H54 (cell line): ENCODE results near the gene IL12RB2.
A peak's percentile ranks its signal among the peaks of the same experiment; 100 is the strongest.
"Not testable (repeated sequence)": the region's sequence is repeated elsewhere in the genome, so short reads cannot be mapped to it uniquely, and the experiment has no call there.

ENCODE experiments used
- DNase-seq: peaks from one replicate; pipeline ENCODE4 v3.0.0; 2011; ENCODE audit warnings: low spot score, mixed read lengths; ENCODE audit not compliant: insufficient read length
- FAIRE-seq: peaks from 3 replicates; lab custom pipeline; 2011; peaks lifted over from hg19 to GRCh38; lab: Jason Lieb, UNC
- POLR2A ChIP-seq: IDR thresholded peaks from 2 replicates; pipeline ENCODE4 v1.6.1; 2011; ENCODE audit warnings: low read depth, mild to moderate bottlenecking, low read length

Gene IL12RB2

GRCh38 chr1:67430358-67431155 lies 122.9 kb downstream of the IL12RB2 start, which contains the start of gene SERBP1:
SERBP1 (minus strand) TSS chr1:67430402; CDS start chr1:67430300, 102 bp downstream.
- FAIRE-seq = peak; percentile 95
- no peak; the same call in none of the 2 replicates for TF ChIP-seq POLR2A
- DNase-seq = peak; percentile 74

GRCh38 chr1:67431156-67431765 lies 123.6 kb downstream of the IL12RB2 start:
- no peak for FAIRE-seq
- no peak for TF ChIP-seq POLR2A
- no peak for DNase-seq

- DNase-seq (no peak), FAIRE-seq (no peak)
- no peak for TF ChIP-seq POLR2A
Measured at GRCh38 chr1:67431869-67432578, 124.4 kb downstream of the IL12RB2 start.

GRCh38 chr1:67432745-67433144 lies 125.1 kb downstream of the IL12RB2 start:
- DNase-seq (no peak), FAIRE-seq (no peak)
- TF ChIP-seq POLR2A = no peak

- no peak for TF ChIP-seq POLR2A
- FAIRE-seq = no peak
- no peak for DNase-seq
Measured at GRCh38 chr1:67433837-67434236, 126.2 kb downstream of the IL12RB2 start.

GRCh38 chr1:67434491-67434890 lies 126.8 kb downstream of the IL12RB2 start:
- no peak for FAIRE-seq

GRCh38 chr1:67436511-67437055 lies 128.9 kb downstream of the IL12RB2 start:
- no peak for TF ChIP-seq POLR2A
- no peak for DNase-seq
- no peak for FAIRE-seq

More at GRCh38 chr1:67434491-67434890, 126.8 kb downstream of the IL12RB2 start:
- no peak for DNase-seq
- no peak for TF ChIP-seq POLR2A

- FAIRE-seq (no peak), DNase-seq (no peak)
- no peak for TF ChIP-seq POLR2A
Measured at GRCh38 chr1:67437961-67438360, 130.3 kb downstream of the IL12RB2 start.

GRCh38 chr1:67439277-67440029 lies 131.8 kb downstream of the IL12RB2 start:
- TF ChIP-seq POLR2A = no peak
- DNase-seq (no peak), FAIRE-seq (no peak)

- FAIRE-seq (no peak), DNase-seq (no peak)
- TF ChIP-seq POLR2A = no peak
Measured at GRCh38 chr1:67440339-67440738, 132.7 kb downstream of the IL12RB2 start.

GRCh38 chr1:67441183-67441582 lies 133.5 kb downstream of the IL12RB2 start:
- DNase-seq = no peak

GRCh38 chr1:67441739-67442281 lies 134.1 kb downstream of the IL12RB2 start:
- no peak for TF ChIP-seq POLR2A
- no peak for DNase-seq

More at GRCh38 chr1:67441183-67441582, 133.5 kb downstream of the IL12RB2 start:
- FAIRE-seq = no peak
- no peak for TF ChIP-seq POLR2A

GRCh38 chr1:67446014-67446413 lies 138.3 kb downstream of the IL12RB2 start:
- not testable (repeated sequence) for FAIRE-seq, DNase-seq

More at GRCh38 chr1:67441739-67442281, 134.1 kb downstream of the IL12RB2 start:
- FAIRE-seq = no peak
